ENCODE data around the gene PKMYT1. TPM values are rescaled to one million over a fixed set of nuclear protein-coding genes. Genes with fewer than 3 reads are reported as not detected.

PKMYT1 gene
- polyA plus RNA-seq, 1 donor from 2014 or later = 2.9 TPM

DNA sequence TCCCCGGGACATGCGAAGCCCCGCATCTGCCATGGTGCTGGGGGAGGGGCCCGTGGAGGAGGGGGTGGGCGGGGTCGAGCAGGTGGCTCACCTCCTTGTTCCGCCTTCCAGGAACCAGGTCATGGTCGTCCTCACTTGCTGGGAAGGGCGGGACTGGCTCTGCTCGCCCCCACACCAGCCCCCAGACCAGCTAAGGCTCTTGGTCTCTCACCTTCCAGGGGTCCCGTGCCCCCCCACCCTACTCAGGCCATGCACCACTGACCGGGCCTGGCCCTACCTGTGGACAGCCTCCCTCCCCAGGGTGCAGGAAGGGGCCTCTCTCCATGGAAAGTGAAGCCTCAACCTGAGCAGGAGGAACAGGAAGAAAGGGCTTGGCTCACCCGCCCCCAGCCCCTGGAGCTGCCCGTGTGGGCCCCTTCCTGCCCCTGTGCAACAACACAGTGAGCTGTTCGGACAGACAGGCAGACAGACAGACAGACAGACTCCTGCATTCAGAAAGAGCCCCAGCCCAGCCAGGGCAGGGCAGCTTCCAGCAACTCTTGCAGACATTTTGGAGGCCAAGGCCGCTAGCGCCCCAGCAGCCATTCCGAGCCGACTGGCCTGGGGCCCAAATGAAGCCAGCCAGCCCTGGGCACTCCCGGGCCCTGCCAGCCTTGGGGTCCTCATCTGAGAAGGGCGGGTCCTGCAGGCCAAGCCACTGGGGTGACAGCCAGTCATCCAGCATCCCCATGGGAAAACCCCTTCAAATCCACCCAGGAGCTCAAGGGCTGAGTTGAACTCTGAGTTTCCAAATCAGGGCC lies 24.3 kb downstream of the PKMYT1 start:
- no peaks in the 10 kb centered on the region for H3K36me3 ChIP-seq (ENCODE audit: insufficient read depth, low read length)
- no peaks in the 10 kb centered on the region for H3F3A ChIP-seq (ENCODE audit: insufficient read depth, low read length, poor library complexity, severe bottlenecking)
- no peak overlapping the region for H3K27ac ChIP-seq (ENCODE audit: low read length)
- H3K27me3 ChIP-seq (ENCODE audit: insufficient read depth, low read depth, low read length) = no peaks in the 10 kb centered on the region
- no peaks in the 10 kb centered on the region for H3K9me2 ChIP-seq (ENCODE audit: insufficient read depth, low read length)
- no peak overlapping the region for H3K4me2 ChIP-seq (ENCODE audit: low read length)
- no peak overlapping the region for H3K4me3 ChIP-seq (ENCODE audit: low read length)
- H3K79me2 ChIP-seq (replicated peaks; ENCODE audit: insufficient read depth, low read length) = no peaks in the 10 kb centered on the region
- H4K20me1 ChIP-seq (ENCODE audit: insufficient read depth) = no peaks in the 10 kb centered on the region
- H2AFZ ChIP-seq (ENCODE audit: low read depth, low read length) = no peak overlapping the region
- H3K9me3 ChIP-seq (ENCODE audit: low read length) = no peaks in the 10 kb centered on the region
- H3K9ac ChIP-seq (ENCODE audit: low read length) = no peak overlapping the region
- no peak for TF ChIP-seq EZH2 (IDR thresholded peaks at IDR 0.05; ENCODE audit: borderline replicate concordance, insufficient read depth, low read length, poor library complexity, severe bottlenecking)
- no peak for TF ChIP-seq RAD21 (conservative IDR thresholded peaks at IDR 0.05)
- no peak for TF ChIP-seq TAF1 (IDR thresholded peaks at IDR 0.05; ENCODE audit: low read depth)
- TF ChIP-seq, protein P1, sequence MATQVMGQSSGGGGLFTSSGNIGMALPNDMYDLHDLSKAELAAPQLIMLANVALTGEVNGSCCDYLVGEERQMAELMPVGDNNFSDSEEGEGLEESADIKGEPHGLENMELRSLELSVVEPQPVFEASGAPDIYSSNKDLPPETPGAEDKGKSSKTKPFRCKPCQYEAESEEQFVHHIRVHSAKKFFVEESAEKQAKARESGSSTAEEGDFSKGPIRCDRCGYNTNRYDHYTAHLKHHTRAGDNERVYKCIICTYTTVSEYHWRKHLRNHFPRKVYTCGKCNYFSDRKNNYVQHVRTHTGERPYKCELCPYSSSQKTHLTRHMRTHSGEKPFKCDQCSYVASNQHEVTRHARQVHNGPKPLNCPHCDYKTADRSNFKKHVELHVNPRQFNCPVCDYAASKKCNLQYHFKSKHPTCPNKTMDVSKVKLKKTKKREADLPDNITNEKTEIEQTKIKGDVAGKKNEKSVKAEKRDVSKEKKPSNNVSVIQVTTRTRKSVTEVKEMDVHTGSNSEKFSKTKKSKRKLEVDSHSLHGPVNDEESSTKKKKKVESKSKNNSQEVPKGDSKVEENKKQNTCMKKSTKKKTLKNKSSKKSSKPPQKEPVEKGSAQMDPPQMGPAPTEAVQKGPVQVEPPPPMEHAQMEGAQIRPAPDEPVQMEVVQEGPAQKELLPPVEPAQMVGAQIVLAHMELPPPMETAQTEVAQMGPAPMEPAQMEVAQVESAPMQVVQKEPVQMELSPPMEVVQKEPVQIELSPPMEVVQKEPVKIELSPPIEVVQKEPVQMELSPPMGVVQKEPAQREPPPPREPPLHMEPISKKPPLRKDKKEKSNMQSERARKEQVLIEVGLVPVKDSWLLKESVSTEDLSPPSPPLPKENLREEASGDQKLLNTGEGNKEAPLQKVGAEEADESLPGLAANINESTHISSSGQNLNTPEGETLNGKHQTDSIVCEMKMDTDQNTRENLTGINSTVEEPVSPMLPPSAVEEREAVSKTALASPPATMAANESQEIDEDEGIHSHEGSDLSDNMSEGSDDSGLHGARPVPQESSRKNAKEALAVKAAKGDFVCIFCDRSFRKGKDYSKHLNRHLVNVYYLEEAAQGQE (IDR thresholded peaks at IDR 0.05; ENCODE audit: borderline replicate concordance) = no peak
- no peak for TF ChIP-seq MXI1 (conservative IDR thresholded peaks at IDR 0.05; ENCODE audit: poor library complexity, severe bottlenecking)
- TF ChIP-seq EP300 (conservative IDR thresholded peaks at IDR 0.05; ENCODE audit: poor library complexity, severe bottlenecking) = no peak
- TF ChIP-seq, protein P2, sequence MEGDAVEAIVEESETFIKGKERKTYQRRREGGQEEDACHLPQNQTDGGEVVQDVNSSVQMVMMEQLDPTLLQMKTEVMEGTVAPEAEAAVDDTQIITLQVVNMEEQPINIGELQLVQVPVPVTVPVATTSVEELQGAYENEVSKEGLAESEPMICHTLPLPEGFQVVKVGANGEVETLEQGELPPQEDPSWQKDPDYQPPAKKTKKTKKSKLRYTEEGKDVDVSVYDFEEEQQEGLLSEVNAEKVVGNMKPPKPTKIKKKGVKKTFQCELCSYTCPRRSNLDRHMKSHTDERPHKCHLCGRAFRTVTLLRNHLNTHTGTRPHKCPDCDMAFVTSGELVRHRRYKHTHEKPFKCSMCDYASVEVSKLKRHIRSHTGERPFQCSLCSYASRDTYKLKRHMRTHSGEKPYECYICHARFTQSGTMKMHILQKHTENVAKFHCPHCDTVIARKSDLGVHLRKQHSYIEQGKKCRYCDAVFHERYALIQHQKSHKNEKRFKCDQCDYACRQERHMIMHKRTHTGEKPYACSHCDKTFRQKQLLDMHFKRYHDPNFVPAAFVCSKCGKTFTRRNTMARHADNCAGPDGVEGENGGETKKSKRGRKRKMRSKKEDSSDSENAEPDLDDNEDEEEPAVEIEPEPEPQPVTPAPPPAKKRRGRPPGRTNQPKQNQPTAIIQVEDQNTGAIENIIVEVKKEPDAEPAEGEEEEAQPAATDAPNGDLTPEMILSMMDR (IDR thresholded peaks at IDR 0.05; ENCODE audit: poor library complexity, severe bottlenecking) = no peak
- TF ChIP-seq SMC3 (conservative IDR thresholded peaks at IDR 0.05; ENCODE audit: poor library complexity) = no peak
- no peak for TF ChIP-seq POLR2AphosphoS5 (IDR thresholded peaks at IDR 0.05)

DNA sequence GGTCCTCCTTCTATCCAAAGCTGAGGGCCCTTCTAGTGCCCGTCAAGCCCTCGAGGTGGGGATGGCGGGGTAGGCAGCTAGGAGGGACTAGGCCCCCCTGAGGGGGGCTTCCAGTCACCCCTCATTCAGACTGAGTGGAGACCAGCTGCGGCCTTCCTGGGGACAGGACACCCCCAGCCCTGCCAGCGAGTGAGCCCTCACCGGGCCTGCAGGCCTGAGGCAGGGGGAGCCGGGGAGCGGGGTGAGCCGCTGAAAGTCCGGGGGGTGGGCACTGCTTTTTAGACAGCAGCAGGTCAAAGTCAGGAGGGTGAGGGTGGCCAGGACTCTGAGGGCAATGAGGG lies 24.8 kb downstream of the PKMYT1 start:
- no peak overlapping the region for H3K4me2 ChIP-seq (ENCODE audit: low read length)
- H2AFZ ChIP-seq (ENCODE audit: low read depth, low read length) = no peak overlapping the region
- H4K20me1 ChIP-seq (ENCODE audit: insufficient read depth) = no peaks in the 10 kb centered on the region
- H3K36me3 ChIP-seq (ENCODE audit: insufficient read depth, low read length) = no peaks in the 10 kb centered on the region
- no peaks in the 10 kb centered on the region for H3K27me3 ChIP-seq (ENCODE audit: insufficient read depth, low read depth, low read length)
- H3K9me2 ChIP-seq (ENCODE audit: insufficient read depth, low read length) = no peaks in the 10 kb centered on the region
- H3K4me3 ChIP-seq (ENCODE audit: low read length) = no peak overlapping the region
- no peaks in the 10 kb centered on the region for H3K9me3 ChIP-seq (ENCODE audit: low read length)
- H3F3A ChIP-seq (ENCODE audit: insufficient read depth, low read length, poor library complexity, severe bottlenecking) = no peaks in the 10 kb centered on the region
- no peak overlapping the region for H3K9ac ChIP-seq (ENCODE audit: low read length)
- H3K79me2 ChIP-seq (replicated peaks; ENCODE audit: insufficient read depth, low read length) = no peaks in the 10 kb centered on the region
- no peak overlapping the region for H3K27ac ChIP-seq (ENCODE audit: low read length)
- TF ChIP-seq, protein P1 (IDR thresholded peaks at IDR 0.05; ENCODE audit: borderline replicate concordance) = no peak
- no peak for TF ChIP-seq MXI1 (conservative IDR thresholded peaks at IDR 0.05; ENCODE audit: poor library complexity, severe bottlenecking)
- no peak for TF ChIP-seq EZH2 (IDR thresholded peaks at IDR 0.05; ENCODE audit: borderline replicate concordance, insufficient read depth, low read length, poor library complexity, severe bottlenecking)
- TF ChIP-seq, protein P2 (IDR thresholded peaks at IDR 0.05; ENCODE audit: poor library complexity, severe bottlenecking) = no peak
- no peak for TF ChIP-seq SMC3 (conservative IDR thresholded peaks at IDR 0.05; ENCODE audit: poor library complexity)
- TF ChIP-seq POLR2AphosphoS5 (IDR thresholded peaks at IDR 0.05) = no peak
- no peak for TF ChIP-seq EP300 (conservative IDR thresholded peaks at IDR 0.05; ENCODE audit: poor library complexity, severe bottlenecking)
- TF ChIP-seq TAF1 (IDR thresholded peaks at IDR 0.05; ENCODE audit: low read depth) = no peak
